ENCODE measurements around the gene PSEN1.

GRCh38 chr14:73216030-73216429 lies 79.7 kb downstream of the PSEN1 start:
- TF ChIP-seq CTCF (IDR thresholded peaks at IDR 0.05 in 8 of 11, conservative IDR thresholded peaks at IDR 0.05 in 3 of 11) (no peak), POLR2A (IDR thresholded peaks at IDR 0.05) (no peak), POLR2AphosphoS5 (IDR thresholded peaks at IDR 0.05) (no peak)
